GM18505 (cell line): ENCODE data around the gene CNOT2.

Experiments
- ATAC-seq: cut with Tn5 transposase; IDR thresholded peaks from one replicate; pipeline ENCODE4 v1.9.1; 2021; ENCODE audit not compliant: unreplicated experiment
- POLR2A ChIP-seq: IDR thresholded peaks from 4 replicates; pipeline ENCODE4 v1.6.1; 2011; ENCODE audit warnings: borderline replicate concordance; ENCODE audit not compliant: insufficient read depth, insufficient read length; ENCODE audit errors: extremely low read depth

Gene CNOT2

GRCh38 chr12:70242695-70243509 lies at the start of gene CNOT2:
Gene CNOT2 (plus strand): TSS chr12:70243433. CDS start chr12:70278227, 34,794 bp downstream.
- peak; percentile 72 for ATAC-seq
- TF ChIP-seq POLR2A: peak; percentile 76

GRCh38 chr12:70194076-70194475 lies 49.2 kb upstream of the CNOT2 start:
- no peak for TF ChIP-seq POLR2A
- no peak for ATAC-seq

GRCh38 chr12:70196811-70197281 lies 46.4 kb upstream of the CNOT2 start:
- ATAC-seq: no peak
- TF ChIP-seq POLR2A: no peak

- no peak for ATAC-seq
- TF ChIP-seq POLR2A: no peak
Measured at GRCh38 chr12:70197345-70197744, 45.9 kb upstream of the CNOT2 start.

GRCh38 chr12:70213707-70214106 lies 29.5 kb upstream of the CNOT2 start:
- TF ChIP-seq POLR2A: no peak
- no peak for ATAC-seq

- ATAC-seq: no peak
- TF ChIP-seq POLR2A: no peak
Measured at GRCh38 chr12:70214972-70215617, 28.1 kb upstream of the CNOT2 start.

GRCh38 chr12:70217416-70217815 lies 25.8 kb upstream of the CNOT2 start:
- ATAC-seq: no peak
- TF ChIP-seq POLR2A: no peak

- ATAC-seq: no peak
- no peak for TF ChIP-seq POLR2A
Measured at GRCh38 chr12:70221626-70222025, 21.6 kb upstream of the CNOT2 start.

GRCh38 chr12:70227911-70228310 lies 15.3 kb upstream of the CNOT2 start:
- no peak for TF ChIP-seq POLR2A
- no peak for ATAC-seq

GRCh38 chr12:70230934-70231606 lies 12.2 kb upstream of the CNOT2 start:
- ATAC-seq: no peak
- TF ChIP-seq POLR2A: no peak

GRCh38 chr12:70236990-70237389 lies 6.2 kb upstream of the CNOT2 start:
- no peak for TF ChIP-seq POLR2A
- ATAC-seq: no peak

- no peak for ATAC-seq
- no peak for TF ChIP-seq POLR2A
Measured at GRCh38 chr12:70240673-70241072, 2.6 kb upstream of the CNOT2 start.

GRCh38 chr12:70241845-70242244 lies 1.4 kb upstream of the CNOT2 start:
- no peak for TF ChIP-seq POLR2A
- no peak for ATAC-seq
